Panc1 (cell line): ENCODE data around the gene ADGRG2.

Source experiments
- REST ChIP-seq, 2 experiments: IDR thresholded peaks; 2 replicates each; pipeline ENCODE4 v1.6.1; 2011 to 2012; ENCODE audit warnings: low read depth in 2 of 2, control low read depth in 1 of 2, low read length in 1 of 2, mild to moderate bottlenecking in 1 of 2, moderate library complexity in 1 of 2; ENCODE audit not compliant: insufficient read depth in 1 of 2
- SIN3A ChIP-seq: IDR thresholded peaks from 2 replicates; pipeline ENCODE4 v1.6.1; 2012; ENCODE audit warnings: low read depth, mild to moderate bottlenecking, low read length, moderate library complexity, borderline replicate concordance; ENCODE audit not compliant: insufficient read depth
- TF ChIP-seq, protein P1 (sequence below): fragments of 450-650 bp; IDR thresholded peaks from 2 replicates; pipeline ENCODE4 v1.5.1; 2017; ENCODE audit warnings: mild to moderate bottlenecking

DNA sequence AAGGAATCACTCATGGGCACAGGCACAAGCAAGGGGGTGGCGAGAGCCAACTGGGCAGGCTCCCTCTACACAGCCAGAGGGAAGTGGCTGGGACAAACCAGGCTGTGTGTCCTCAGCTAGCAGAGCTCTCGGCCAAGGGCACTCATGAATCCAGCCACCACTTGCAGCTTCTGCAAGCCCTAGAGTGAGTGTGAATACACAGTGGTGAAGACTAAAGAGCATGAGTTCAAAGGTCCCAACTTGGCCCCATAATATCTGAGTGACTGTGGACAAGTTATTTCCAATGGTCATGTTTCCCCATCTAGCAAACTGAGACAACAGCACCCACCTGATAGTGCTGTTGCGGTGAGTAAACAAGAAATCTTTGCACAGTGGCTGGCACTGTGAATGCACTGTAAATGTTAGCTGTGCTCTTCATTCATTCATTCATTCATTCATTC is 51.7 kb downstream of the ADGRG2 start:
- TF ChIP-seq, protein P1, sequence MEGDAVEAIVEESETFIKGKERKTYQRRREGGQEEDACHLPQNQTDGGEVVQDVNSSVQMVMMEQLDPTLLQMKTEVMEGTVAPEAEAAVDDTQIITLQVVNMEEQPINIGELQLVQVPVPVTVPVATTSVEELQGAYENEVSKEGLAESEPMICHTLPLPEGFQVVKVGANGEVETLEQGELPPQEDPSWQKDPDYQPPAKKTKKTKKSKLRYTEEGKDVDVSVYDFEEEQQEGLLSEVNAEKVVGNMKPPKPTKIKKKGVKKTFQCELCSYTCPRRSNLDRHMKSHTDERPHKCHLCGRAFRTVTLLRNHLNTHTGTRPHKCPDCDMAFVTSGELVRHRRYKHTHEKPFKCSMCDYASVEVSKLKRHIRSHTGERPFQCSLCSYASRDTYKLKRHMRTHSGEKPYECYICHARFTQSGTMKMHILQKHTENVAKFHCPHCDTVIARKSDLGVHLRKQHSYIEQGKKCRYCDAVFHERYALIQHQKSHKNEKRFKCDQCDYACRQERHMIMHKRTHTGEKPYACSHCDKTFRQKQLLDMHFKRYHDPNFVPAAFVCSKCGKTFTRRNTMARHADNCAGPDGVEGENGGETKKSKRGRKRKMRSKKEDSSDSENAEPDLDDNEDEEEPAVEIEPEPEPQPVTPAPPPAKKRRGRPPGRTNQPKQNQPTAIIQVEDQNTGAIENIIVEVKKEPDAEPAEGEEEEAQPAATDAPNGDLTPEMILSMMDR: no peak
- TF ChIP-seq REST (IDR thresholded peaks at IDR 0.05; ENCODE audit: insufficient read depth in 1 of 2, low read depth in 2 of 2, low read length in 1 of 2): no peak
- no peak for TF ChIP-seq SIN3A
